Sigmoid colon (tissue), 7 donors: ENCODE results near the gene POLN. TPM values are rescaled to one million over a fixed set of nuclear protein-coding genes. Genes with fewer than 3 reads are reported as not detected.

ENCODE experiments used
- DNase-seq: peaks from one replicate; pipeline ENCODE4 v3.0.0-alpha.2; 2019
- H3K27ac ChIP-seq, 4 donors: fragments of 200-600 bp; sonication (generic); one replicate each; pipeline ENCODE4 v1.5.1; 2016 to 2019; ENCODE audit warnings: mild to moderate bottlenecking in 1 of 4
- H3K27me3 ChIP-seq, 3 donors: fragments of 200-600 bp; sonication (generic); one replicate each; pipeline ENCODE4 v1.5.1; 2019; ENCODE audit warnings: mild to moderate bottlenecking in 1 of 3
- H3K36me3 ChIP-seq, 4 donors: fragments of 200-600 bp; sonication (generic); one replicate each; pipeline ENCODE4 v1.5.1; 2016 to 2019
- H3K4me1 ChIP-seq, 4 donors: fragments of 200-600 bp; sonication (generic); one replicate each; pipeline ENCODE4 v1.5.1; 2017 to 2019
- H3K4me3 ChIP-seq, 4 donors: fragments of 200-600 bp; sonication (generic); one replicate each; pipeline ENCODE4 v1.5.1; 2017 to 2019; ENCODE audit warnings: mild to moderate bottlenecking in 2 of 4, moderate library complexity in 1 of 4
- H3K9me3 ChIP-seq, 4 donors: fragments of 200-600 bp in 3 of 4; sonication (generic) in 3 of 4; one replicate each; pipeline versions ENCODE4 v1.5.1 to v1.6.1; 2013 to 2019
- EP300 ChIP-seq, 4 donors: sonication (generic); formaldehyde crosslinking; IDR thresholded peaks; one replicate each; pipeline ENCODE4 v1.6.1; 2017; ENCODE audit warnings: antibody characterized with exemption in 4 of 4
- POLR2A ChIP-seq, 2 donors: fragments of 450-650 bp; IDR thresholded peaks; one replicate each; pipeline ENCODE4 v1.6.1; 2016; ENCODE audit warnings: antibody characterized with exemption in 2 of 2, mild to moderate bottlenecking in 2 of 2, moderate library complexity in 2 of 2
- POLR2AphosphoS5 ChIP-seq, 4 donors: sonication (generic); formaldehyde crosslinking; IDR thresholded peaks; one replicate each; pipeline ENCODE4 v1.6.1; 2017; ENCODE audit warnings: antibody characterized with exemption in 4 of 4
- WGBS, 2 donors: extraction: QIAGEN DNeasy Blood & Tissue Kit; methylation state at CpG; one replicate each; pipeline ENCODE4 v1.1.7; 2013; 5-methylcytosine and 5-hydroxymethylcytosine counted together
- intact Hi-C: fragments of 100-400 bp; cut with DNase I; formaldehyde crosslinking; loops from one replicate; pipeline ENCODE4 v1.15.1; 2023
- polyA plus RNA-seq, 3 donors: library from polyadenylated mRNA; stranded (reverse); fragments of 200-250 nt; gene quantifications; one replicate each; pipeline ENCODE4 v1.2.3, GENCODE V29; 2013
- total RNA-seq, 4 donors: library from RNA; depleted of rRNA; stranded (reverse); fragments of >200 nt; gene quantifications; one replicate each; pipeline ENCODE4 v1.1.0, GENCODE V29; 2016
- TF ChIP-seq, protein P1 (sequence below), 4 experiments: fragments of 450-650 bp in 3 of 4; fragments of 200-600 bp in 1 of 4; IDR thresholded peaks; one replicate each; pipeline ENCODE4 v1.5.1; 2016 to 2019; ENCODE audit warnings: antibody characterized with exemption in 4 of 4, mild to moderate bottlenecking in 3 of 4, moderate library complexity in 2 of 4
- donor health status: healthy with polysubstance abuse.
- donor health status: Bipolar disorder and iron deficiency.
- donor health status: healthy.

Gene POLN
- total and polyA plus RNA-seq, 7 donors: 0.60 to 9.4 (median 2.0) TPM; not detected in 1

DNA sequence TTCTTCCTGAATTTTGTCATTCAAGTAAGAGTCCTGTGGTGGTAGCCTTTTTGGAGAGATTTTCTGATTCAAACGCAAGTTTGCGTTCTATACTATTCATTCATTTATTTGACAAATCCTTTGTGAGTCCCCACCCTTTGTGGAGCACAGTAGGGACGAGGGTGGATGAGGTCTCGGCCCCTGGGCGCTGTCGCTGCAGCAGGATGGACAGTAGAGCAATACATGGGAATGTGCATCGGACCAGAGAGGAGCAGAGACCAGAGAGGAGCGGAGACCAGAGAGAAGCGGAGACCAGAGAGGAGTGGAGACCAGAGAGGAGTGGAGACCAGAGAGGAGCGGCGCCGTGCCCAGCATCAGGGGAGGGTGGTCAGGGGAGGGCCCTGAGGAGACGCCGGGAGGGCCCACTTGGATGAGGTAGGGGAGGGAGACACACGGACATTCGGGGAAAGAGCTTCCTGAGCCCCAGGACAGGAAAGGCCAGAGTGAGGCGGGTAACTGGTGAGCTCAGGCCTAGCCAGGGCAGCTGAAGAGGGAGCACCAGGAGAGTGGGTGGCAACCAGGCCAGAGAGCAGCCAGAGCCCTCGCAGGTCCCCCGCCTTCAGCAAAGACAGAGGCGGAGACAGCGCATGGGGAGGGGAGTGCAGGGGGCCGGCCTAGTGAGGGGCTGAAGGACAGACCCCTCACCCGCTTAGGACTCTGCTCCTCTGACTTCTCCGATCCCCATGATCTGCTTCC is 115.4 kb downstream of the POLN start:
- DNase-seq: no peak
- Histone ChIP-seq H3K4me1 (no peaks in the 10 kb centered on the region), H3K4me3 (no peak overlapping the region), H3K9me3 (no peaks in the 10 kb centered on the region), H3K27ac (no peak overlapping the region), H3K36me3 (no peaks in the 10 kb centered on the region), H3K27me3 (no peaks in the 10 kb centered on the region)
- TF ChIP-seq POLR2AphosphoS5 (IDR thresholded peaks at IDR 0.05): no peak
- no peak for TF ChIP-seq POLR2A (IDR thresholded peaks at IDR 0.05)
- TF ChIP-seq, protein P1, sequence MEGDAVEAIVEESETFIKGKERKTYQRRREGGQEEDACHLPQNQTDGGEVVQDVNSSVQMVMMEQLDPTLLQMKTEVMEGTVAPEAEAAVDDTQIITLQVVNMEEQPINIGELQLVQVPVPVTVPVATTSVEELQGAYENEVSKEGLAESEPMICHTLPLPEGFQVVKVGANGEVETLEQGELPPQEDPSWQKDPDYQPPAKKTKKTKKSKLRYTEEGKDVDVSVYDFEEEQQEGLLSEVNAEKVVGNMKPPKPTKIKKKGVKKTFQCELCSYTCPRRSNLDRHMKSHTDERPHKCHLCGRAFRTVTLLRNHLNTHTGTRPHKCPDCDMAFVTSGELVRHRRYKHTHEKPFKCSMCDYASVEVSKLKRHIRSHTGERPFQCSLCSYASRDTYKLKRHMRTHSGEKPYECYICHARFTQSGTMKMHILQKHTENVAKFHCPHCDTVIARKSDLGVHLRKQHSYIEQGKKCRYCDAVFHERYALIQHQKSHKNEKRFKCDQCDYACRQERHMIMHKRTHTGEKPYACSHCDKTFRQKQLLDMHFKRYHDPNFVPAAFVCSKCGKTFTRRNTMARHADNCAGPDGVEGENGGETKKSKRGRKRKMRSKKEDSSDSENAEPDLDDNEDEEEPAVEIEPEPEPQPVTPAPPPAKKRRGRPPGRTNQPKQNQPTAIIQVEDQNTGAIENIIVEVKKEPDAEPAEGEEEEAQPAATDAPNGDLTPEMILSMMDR (IDR thresholded peaks at IDR 0.05): no peak
- no peak for TF ChIP-seq EP300 (IDR thresholded peaks at IDR 0.05)
- intact Hi-C loops: no loop called here
- 88% methylated on average over 24 of the region's 24 CpGs for WGBS, 2 donors

DNA sequence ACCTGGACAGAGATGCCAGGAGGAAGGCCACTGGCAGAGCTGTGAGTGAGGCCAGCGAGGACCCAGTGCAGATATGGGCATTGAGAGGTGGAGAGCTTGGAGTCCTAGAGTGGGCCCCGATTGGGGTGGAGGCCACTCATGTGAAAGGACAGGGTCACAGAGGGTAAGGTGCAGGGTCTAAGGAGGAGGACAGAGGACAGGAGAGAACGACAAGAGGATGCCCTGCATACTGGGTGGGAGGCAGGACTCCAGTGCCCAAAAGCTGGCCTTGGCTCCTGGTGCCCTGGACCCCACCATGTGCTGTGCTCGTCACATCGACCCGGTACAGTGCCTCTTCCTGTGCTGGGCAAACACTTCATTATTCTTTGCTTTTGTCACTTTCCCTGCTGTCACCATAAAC is 116.1 kb downstream of the POLN start:
- Histone ChIP-seq H3K9me3 (no peaks in the 10 kb centered on the region), H3K4me3 (no peak overlapping the region), H3K27ac (no peak overlapping the region), H3K27me3 (no peaks in the 10 kb centered on the region), H3K4me1 (no peaks in the 10 kb centered on the region), H3K36me3 (no peaks in the 10 kb centered on the region)
- no peak for TF ChIP-seq EP300 (IDR thresholded peaks at IDR 0.05)
- TF ChIP-seq, protein P1 (IDR thresholded peaks at IDR 0.05): no peak
- no peak for TF ChIP-seq POLR2A (IDR thresholded peaks at IDR 0.05)
- TF ChIP-seq POLR2AphosphoS5 (IDR thresholded peaks at IDR 0.05): no peak
- no peak for DNase-seq
- intact Hi-C loops: no loop called here
- WGBS, 2 donors: 74 to 83% methylated on average over 6 of the region's 6 CpGs

GRCh38 chr4:2125023-2125422 is 116.9 kb downstream of the POLN start:
- no peak for DNase-seq
- Histone ChIP-seq H3K27ac (no peak overlapping the region), H3K27me3 (no peaks in the 10 kb centered on the region), H3K9me3 (no peaks in the 10 kb centered on the region), H3K36me3 (no peaks in the 10 kb centered on the region), H3K4me3 (no peak overlapping the region), H3K4me1 (no peaks in the 10 kb centered on the region)
- 93 to 95% methylated on average over 4 of the region's 4 CpGs for WGBS, 2 donors
- TF ChIP-seq, protein P1 (IDR thresholded peaks at IDR 0.05): no peak
- no peak for TF ChIP-seq POLR2AphosphoS5 (IDR thresholded peaks at IDR 0.05)
- intact Hi-C loops: no loop called here

DNA sequence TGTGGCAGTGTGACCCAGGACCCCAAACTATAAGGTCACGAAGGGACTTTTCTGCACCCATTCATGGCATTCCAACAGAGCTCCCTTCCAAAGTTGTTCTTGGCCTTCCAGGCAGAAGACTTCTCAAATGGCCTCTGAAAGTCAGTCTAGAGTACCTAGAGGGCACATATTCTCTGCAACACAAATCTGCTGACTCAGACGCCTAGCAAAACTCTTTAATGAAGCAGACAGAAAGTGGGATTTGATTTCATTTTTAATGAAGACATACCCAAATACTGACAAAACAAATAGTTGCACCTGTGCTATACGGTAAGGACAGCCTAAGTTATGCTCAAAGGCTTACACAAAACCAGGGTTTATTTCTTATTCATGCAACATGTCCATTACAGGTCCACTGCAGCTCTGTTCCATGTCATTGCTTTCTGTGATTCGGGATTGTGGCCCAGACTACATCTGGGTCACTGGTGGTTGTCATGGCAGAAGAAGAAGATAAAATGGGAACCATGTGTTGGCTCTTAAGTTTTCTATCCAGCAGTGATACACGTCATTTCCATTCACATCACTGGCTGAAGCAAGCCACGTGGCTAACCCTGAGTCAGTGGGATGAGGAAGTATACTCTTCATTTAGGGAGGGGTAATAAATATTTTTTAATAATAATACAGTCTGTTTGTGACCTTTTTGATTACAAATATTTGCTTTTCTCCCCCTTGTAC is 125.1 kb downstream of the POLN start:
- intact Hi-C loops: no loop called here
- 87 to 89% methylated on average over 6 of the region's 6 CpGs for WGBS, 2 donors
- no peaks in the 10 kb centered on the region for H3K27me3 ChIP-seq

DNA sequence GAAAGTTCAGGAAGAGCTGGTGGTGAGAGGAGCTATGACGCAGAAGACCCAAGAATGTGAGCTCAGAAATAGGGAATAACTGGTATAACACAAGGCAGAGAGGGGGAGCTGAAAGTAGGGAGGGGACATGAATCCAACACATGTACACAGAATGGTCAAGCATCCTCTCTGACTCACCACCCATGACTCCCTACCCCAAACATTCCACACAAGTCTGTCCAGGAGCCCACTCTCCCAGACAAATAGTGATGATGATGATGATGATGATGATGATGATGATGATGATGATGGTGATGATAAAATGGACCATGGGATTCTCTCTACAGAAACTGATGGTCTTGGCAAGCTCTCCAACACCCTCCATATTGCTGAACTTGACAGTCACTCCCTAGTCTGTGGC is 136.4 kb downstream of the POLN start:
- Histone ChIP-seq H3K27ac (no peak overlapping the region), H3K36me3 (no peaks in the 10 kb centered on the region), H3K9me3 (peaks cover 8 to 18% (median 10%) of the 10 kb centered on the region in 4 donors), H3K4me1 (no peaks in the 10 kb centered on the region), H3K4me3 (no peak overlapping the region), H3K27me3 (no peaks in the 10 kb centered on the region)
- TF ChIP-seq EP300 (IDR thresholded peaks at IDR 0.05) (no peak), POLR2A (IDR thresholded peaks at IDR 0.05) (no peak), POLR2AphosphoS5 (IDR thresholded peaks at IDR 0.05) (no peak)
- TF ChIP-seq, protein P1 (IDR thresholded peaks at IDR 0.05): no peak
- intact Hi-C loops: no loop called here
- no peak for DNase-seq
- WGBS, 2 donors: 95 to 96% methylated on average over 1 of the region's 1 CpG

More for the DNA sequence above, 125.1 kb downstream of the POLN start:
- TF ChIP-seq EP300 (IDR thresholded peaks at IDR 0.05): no peak
- no peaks in the 10 kb centered on the region for H3K4me1 ChIP-seq
- no peak overlapping the region for H3K4me3 ChIP-seq
- no peak overlapping the region for H3K27ac ChIP-seq
- no peaks in the 10 kb centered on the region for H3K9me3 ChIP-seq
- no peaks in the 10 kb centered on the region for H3K36me3 ChIP-seq
- DNase-seq: no peak
